HCT116 (cell line): ENCODE results near the gene SPX. TPM values are rescaled to one million over a fixed set of nuclear protein-coding genes. Genes with fewer than 3 reads are reported as not detected.

Source experiments
- ATAC-seq: fragments of 200-7000 bp; cut with Tn5 transposase; 2 replicates; pipeline ENCODE4 v1.9.1; 2020; ENCODE audit warnings: mild to moderate bottlenecking, moderate library complexity
- BruUV-seq: library from RNA; stranded (reverse); fragments of 400-500 nt; replicated peaks from 2 replicates; lab custom pipeline; 2021; lab: Mats Ljungman, UMichigan
- CTCF ChIA-PET: fragments of 300-600 bp; sonication (Branson Sonifier 250); formaldehyde crosslinking; loops from one replicate; lab custom pipeline; 2021; ENCODE audit warnings: antibody characterized with exemption; lab: Charles Lee
- POLR2A ChIA-PET: fragments of 300-600, 350-600 bp; sonication (Branson Sonifier 250); formaldehyde crosslinking; loops from one replicate; lab custom pipeline; 2021; ENCODE audit warnings: antibody characterized with exemption; lab: Charles Lee
- RAD21 ChIA-PET, 2 experiments: fragments of 300-600 bp; sonication (Branson Sonifier 250); formaldehyde crosslinking; loops; one replicate each; lab custom pipeline; 2023; ENCODE audit warnings: low total read pairs in 2 of 2; ENCODE audit not compliant: uncharacterized antibody in 2 of 2, unreplicated experiment in 2 of 2, low non-redundant PET in 1 of 2; lab: Charles Lee
- DNase-seq: peaks from one replicate; pipeline ENCODE4 v3.0.0-alpha.2; 2010; ENCODE audit warnings: low read depth, low spot score
- H2AFZ ChIP-seq: fragments of 200-600 bp; shearing (Covaris generic), sonication (generic); 2 replicates; pipeline ENCODE4 v1.6.1; 2017; ENCODE audit warnings: low read depth, mixed run types, mixed read lengths, antibody characterized with exemption, low read length; ENCODE audit not compliant: poor library complexity, severe bottlenecking
- H3K27ac ChIP-seq: 2 replicates; pipeline ENCODE4 v1.5.1; 2012; ENCODE audit warnings: low read depth, low read length
- H3K27me3 ChIP-seq: fragments of 200-600 bp; sonication (generic); 2 replicates; pipeline ENCODE4 v1.6.1; 2016; ENCODE audit warnings: mixed run types, low read length, mixed read lengths; ENCODE audit not compliant: insufficient read depth
- H3K36me3 ChIP-seq, 2 experiments: fragments of 200-500 bp in 1 of 2; fragments of 200-600 bp in 1 of 2; sonication (Bioruptor generic) in 1 of 2; sonication (generic) in 1 of 2; 2 replicates each; pipeline versions ENCODE4 v1.5.1 to v1.6.1; 2014 to 2016; ENCODE audit warnings: low read length in 2 of 2, inconsistent platforms in 1 of 2, mixed read lengths in 1 of 2, mixed run types in 1 of 2; ENCODE audit not compliant: insufficient read depth in 2 of 2, control insufficient read depth in 1 of 2
- H3K4me1 ChIP-seq, 2 experiments: fragments of 200-600 bp in 1 of 2; sonication (generic) in 1 of 2; 2 replicates each; pipeline versions ENCODE4 v1.5.1 to v1.6.1; 2012 to 2017; ENCODE audit warnings: low read length in 2 of 2, inconsistent platforms in 1 of 2, mild to moderate bottlenecking in 1 of 2, mixed read lengths in 1 of 2, mixed run types in 1 of 2, moderate library complexity in 1 of 2; ENCODE audit not compliant: insufficient read depth in 2 of 2, control insufficient read depth in 1 of 2
- H3K4me2 ChIP-seq: fragments of 200-600 bp; sonication (generic); 2 replicates; pipeline ENCODE4 v1.6.1; 2017; ENCODE audit warnings: mixed run types, low read length, mixed read lengths
- H3K4me3 ChIP-seq, 2 experiments: fragments of 200-600 bp in 1 of 2; sonication (generic) in 1 of 2; replicated peaks in 1 of 2; 2 replicates each; pipeline ENCODE4 v1.5.1; 2011 to 2016; ENCODE audit warnings: low read length in 2 of 2, control low read depth in 1 of 2, low read depth in 1 of 2, mild to moderate bottlenecking in 1 of 2, mixed read lengths in 1 of 2, mixed run types in 1 of 2
- H3K79me2 ChIP-seq: fragments of 200-600 bp; sonication (generic); 2 replicates; pipeline ENCODE4 v1.6.1; 2017; ENCODE audit warnings: mild to moderate bottlenecking, mixed run types, low read length, moderate library complexity, mixed read lengths; ENCODE audit not compliant: insufficient read depth
- H3K9ac ChIP-seq: fragments of 200-600 bp; sonication (generic); 2 replicates; pipeline ENCODE4 v1.6.1; 2016; ENCODE audit warnings: low read length, mixed read lengths
- H3K9me2 ChIP-seq: fragments of 200-600 bp; sonication (generic), shearing (Covaris generic); 2 replicates; pipeline ENCODE4 v1.6.1; 2017; ENCODE audit warnings: mixed run types, mild to moderate bottlenecking, moderate library complexity; ENCODE audit not compliant: insufficient read depth
- H3K9me3 ChIP-seq, 2 experiments: fragments of 200-500 bp in 1 of 2; fragments of 200-600 bp in 1 of 2; sonication (Bioruptor generic) in 1 of 2; sonication (generic) in 1 of 2; 2 replicates each; pipeline ENCODE4 v1.6.1; 2014 to 2017; ENCODE audit warnings: low read length in 2 of 2, mixed read lengths in 2 of 2, inconsistent platforms in 1 of 2, low read depth in 1 of 2, mild to moderate bottlenecking in 1 of 2, mixed run types in 1 of 2, moderate library complexity in 1 of 2; ENCODE audit not compliant: control insufficient read depth in 1 of 2, insufficient read depth in 1 of 2
- H4K20me1 ChIP-seq: fragments of 200-600 bp; sonication (generic), shearing (Covaris generic); 2 replicates; pipeline ENCODE4 v1.6.1; 2017; ENCODE audit warnings: mixed run types, mild to moderate bottlenecking, moderate library complexity; ENCODE audit not compliant: insufficient read depth
- ELF1 ChIP-seq: IDR thresholded peaks from 2 replicates; pipeline ENCODE4 v1.6.1; 2012; ENCODE audit warnings: low read depth, borderline replicate concordance
- EZH2phosphoT487 ChIP-seq: fragments of 200-600 bp; IDR thresholded peaks from 2 replicates; pipeline ENCODE4 v1.6.1; 2018; ENCODE audit warnings: antibody characterized with exemption, borderline replicate concordance
- JUND ChIP-seq: IDR thresholded peaks from 2 replicates; pipeline ENCODE4 v1.6.1; 2012
- POLR2AphosphoS5 ChIP-seq: IDR thresholded peaks from 2 replicates; pipeline ENCODE4 v1.6.1; 2011; ENCODE audit warnings: mild to moderate bottlenecking, low read depth, low read length, moderate library complexity
- SIN3A ChIP-seq: IDR thresholded peaks from 2 replicates; pipeline ENCODE4 v1.6.1; 2012; ENCODE audit warnings: low read depth
- SP1 ChIP-seq: IDR thresholded peaks from 2 replicates; pipeline ENCODE4 v1.6.1; 2012; ENCODE audit warnings: low read depth
- SRF ChIP-seq: IDR thresholded peaks from 2 replicates; pipeline ENCODE4 v1.6.1; 2012; ENCODE audit warnings: low read depth
- ZFX ChIP-seq: fragments of 450-650 bp; IDR thresholded peaks from 2 replicates; pipeline ENCODE4 v1.6.1; 2017
- intact Hi-C: fragments of 100-400 bp; cut with micrococcal nuclease; formaldehyde crosslinking; loops from 2 replicates; pipeline ENCODE4 v1.10.0; 2022
- total RNA-seq: library from RNA; stranded (reverse); gene quantifications from one replicate; pipeline ENCODE4 v1.2.1, GENCODE V29; 2021; ENCODE audit not compliant: unreplicated experiment
- TF ChIP-seq, protein P1 (sequence below): IDR thresholded peaks from 2 replicates; pipeline ENCODE4 v1.6.1; 2012; ENCODE audit warnings: low read depth
- TF ChIP-seq, protein P2 (sequence below), 3 experiments: fragments of 200-600 bp in 1 of 3; sonication (generic) in 1 of 3; IDR thresholded peaks in 2 of 3; conservative IDR thresholded peaks in 1 of 3; 2 replicates each; pipeline ENCODE4 v1.5.1; 2012 to 2017; ENCODE audit warnings: low read depth in 2 of 3, low read length in 2 of 3, antibody characterized with exemption in 1 of 3, borderline replicate concordance in 1 of 3, control low read depth in 1 of 3, mild to moderate bottlenecking in 1 of 3, mixed read lengths in 1 of 3, mixed run types in 1 of 3, moderate library complexity in 1 of 3; ENCODE audit not compliant: insufficient read depth in 1 of 3

Gene SPX
- total RNA-seq, 1 experiment from 2014 or later: 0.76 TPM

DNA sequence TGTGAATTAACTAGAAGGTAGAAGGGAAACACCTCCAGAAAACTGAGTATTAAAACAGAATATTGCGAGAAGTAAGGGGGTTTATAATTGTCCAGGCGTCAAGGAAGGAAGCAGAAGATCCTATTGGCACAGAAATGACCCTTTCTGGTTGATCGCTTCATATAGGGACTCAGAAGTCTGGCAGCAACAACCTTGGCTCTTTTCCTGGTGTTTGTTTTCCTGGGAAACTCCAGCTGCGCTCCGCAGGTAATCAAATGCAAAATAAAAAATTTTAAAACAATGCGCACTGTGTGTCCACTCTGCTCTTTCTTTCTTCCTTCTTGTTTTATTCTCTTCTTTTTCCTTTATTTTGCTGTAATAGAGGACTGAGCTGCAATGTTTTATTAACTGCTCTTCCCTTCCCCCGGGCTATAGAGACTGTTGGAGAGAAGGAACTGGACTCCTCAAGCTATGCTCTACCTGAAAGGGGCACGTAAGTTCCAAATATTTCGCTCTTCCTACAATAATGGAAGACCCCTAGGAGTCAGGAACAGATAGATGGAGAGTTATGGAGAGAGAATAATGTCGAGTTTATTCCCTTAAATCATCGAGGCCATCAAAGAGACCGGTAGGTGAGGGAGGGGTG lies 737 bp downstream of the SPX start:
- Histone ChIP-seq H3K9ac (no peak overlapping the region), H3K4me2 (no peak overlapping the region), H3K4me3 (no peak overlapping the region), H2AFZ (no peak overlapping the region), H3K27me3 (no peaks in the 10 kb centered on the region), H3K4me1 (no peaks in the 10 kb centered on the region), H3K36me3 (no peaks in the 10 kb centered on the region), H4K20me1 (no peaks in the 10 kb centered on the region), H3K27ac (no peak overlapping the region), H3K9me3 (no peaks in the 10 kb centered on the region), H3K9me2 (no peaks in the 10 kb centered on the region), H3K79me2 (no peaks in the 10 kb centered on the region)
- TF ChIP-seq POLR2AphosphoS5 (no peak), SP1 (no peak), SRF (no peak), JUND (no peak), ELF1 (no peak), SIN3A (no peak), EZH2phosphoT487 (no peak), ZFX (no peak)
- TF ChIP-seq, protein P1, sequence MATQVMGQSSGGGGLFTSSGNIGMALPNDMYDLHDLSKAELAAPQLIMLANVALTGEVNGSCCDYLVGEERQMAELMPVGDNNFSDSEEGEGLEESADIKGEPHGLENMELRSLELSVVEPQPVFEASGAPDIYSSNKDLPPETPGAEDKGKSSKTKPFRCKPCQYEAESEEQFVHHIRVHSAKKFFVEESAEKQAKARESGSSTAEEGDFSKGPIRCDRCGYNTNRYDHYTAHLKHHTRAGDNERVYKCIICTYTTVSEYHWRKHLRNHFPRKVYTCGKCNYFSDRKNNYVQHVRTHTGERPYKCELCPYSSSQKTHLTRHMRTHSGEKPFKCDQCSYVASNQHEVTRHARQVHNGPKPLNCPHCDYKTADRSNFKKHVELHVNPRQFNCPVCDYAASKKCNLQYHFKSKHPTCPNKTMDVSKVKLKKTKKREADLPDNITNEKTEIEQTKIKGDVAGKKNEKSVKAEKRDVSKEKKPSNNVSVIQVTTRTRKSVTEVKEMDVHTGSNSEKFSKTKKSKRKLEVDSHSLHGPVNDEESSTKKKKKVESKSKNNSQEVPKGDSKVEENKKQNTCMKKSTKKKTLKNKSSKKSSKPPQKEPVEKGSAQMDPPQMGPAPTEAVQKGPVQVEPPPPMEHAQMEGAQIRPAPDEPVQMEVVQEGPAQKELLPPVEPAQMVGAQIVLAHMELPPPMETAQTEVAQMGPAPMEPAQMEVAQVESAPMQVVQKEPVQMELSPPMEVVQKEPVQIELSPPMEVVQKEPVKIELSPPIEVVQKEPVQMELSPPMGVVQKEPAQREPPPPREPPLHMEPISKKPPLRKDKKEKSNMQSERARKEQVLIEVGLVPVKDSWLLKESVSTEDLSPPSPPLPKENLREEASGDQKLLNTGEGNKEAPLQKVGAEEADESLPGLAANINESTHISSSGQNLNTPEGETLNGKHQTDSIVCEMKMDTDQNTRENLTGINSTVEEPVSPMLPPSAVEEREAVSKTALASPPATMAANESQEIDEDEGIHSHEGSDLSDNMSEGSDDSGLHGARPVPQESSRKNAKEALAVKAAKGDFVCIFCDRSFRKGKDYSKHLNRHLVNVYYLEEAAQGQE: no peak
- TF ChIP-seq, protein P2, sequence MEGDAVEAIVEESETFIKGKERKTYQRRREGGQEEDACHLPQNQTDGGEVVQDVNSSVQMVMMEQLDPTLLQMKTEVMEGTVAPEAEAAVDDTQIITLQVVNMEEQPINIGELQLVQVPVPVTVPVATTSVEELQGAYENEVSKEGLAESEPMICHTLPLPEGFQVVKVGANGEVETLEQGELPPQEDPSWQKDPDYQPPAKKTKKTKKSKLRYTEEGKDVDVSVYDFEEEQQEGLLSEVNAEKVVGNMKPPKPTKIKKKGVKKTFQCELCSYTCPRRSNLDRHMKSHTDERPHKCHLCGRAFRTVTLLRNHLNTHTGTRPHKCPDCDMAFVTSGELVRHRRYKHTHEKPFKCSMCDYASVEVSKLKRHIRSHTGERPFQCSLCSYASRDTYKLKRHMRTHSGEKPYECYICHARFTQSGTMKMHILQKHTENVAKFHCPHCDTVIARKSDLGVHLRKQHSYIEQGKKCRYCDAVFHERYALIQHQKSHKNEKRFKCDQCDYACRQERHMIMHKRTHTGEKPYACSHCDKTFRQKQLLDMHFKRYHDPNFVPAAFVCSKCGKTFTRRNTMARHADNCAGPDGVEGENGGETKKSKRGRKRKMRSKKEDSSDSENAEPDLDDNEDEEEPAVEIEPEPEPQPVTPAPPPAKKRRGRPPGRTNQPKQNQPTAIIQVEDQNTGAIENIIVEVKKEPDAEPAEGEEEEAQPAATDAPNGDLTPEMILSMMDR (IDR thresholded peaks at IDR 0.05 in 2 of 3, conservative IDR thresholded peaks at IDR 0.05 in 1 of 3; ENCODE audit: borderline replicate concordance in 1 of 3, insufficient read depth in 1 of 3, low read depth in 2 of 3, low read length in 2 of 3): no peak
- ChIA-PET POLR2A (no interaction called here), CTCF (no interaction called here), RAD21 (no interaction called here)
- BruUV-seq: no TSS peak
- DNase-seq (no peak), ATAC-seq (no peak)
- intact Hi-C loops: no loop called here
